T1000 (cell line): ENCODE results near the gene ATP9A.
"Not testable (repeated sequence)": the region's sequence is repeated elsewhere in the genome, so short reads cannot be mapped to it uniquely, and the experiment has no call there.

Experiments
- DNase-seq: peaks from one replicate; lab custom pipeline; 2025; ENCODE audit warnings: mixed read lengths; lab: John Stamatoyannopoulos, UW

The ATP9A gene

DNA sequence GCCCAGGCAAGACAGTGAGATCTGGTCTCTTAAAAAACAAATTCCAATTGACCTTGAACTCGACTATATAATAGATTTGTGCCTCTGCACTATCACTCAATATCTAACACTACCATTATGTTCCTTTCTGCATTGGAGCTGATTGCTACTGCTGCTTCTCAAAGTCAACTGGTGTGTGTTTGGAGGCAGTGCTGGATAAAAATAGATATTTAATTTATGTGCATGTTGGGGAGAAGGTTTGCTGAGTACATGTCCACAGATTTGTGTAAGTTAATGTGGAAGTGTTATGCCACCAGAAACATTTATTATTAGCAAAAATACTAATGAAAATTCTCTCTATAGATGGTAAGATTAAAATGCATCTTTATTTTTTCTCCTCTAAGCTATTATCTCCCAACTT, 39.5 kb downstream of the ATP9A start:
- DNase-seq: no peak

DNA sequence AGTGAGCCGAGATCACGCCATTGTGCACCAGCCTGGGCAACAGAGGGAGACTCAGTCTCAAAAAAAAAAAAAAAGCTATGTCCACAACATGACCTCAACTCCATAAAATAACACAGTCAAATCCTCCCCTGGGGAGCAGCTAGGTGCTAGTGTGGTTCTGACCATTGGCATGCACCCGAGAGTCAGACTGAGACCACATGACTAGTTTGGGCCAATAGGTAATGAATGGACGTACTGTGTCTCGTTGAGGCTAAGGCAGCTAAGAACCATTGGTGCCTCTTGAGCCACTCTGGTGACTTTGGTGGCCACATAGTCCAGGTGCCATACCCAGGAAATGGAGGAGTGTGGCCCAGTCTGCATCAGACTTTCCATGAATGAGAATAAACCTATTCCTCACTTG, 40.3 kb downstream of the ATP9A start:
- DNase-seq: no peak

GRCh38 chr20:51725584-51726176, 42.5 kb downstream of the ATP9A start:
- DNase-seq: no peak

- DNase-seq: not testable (repeated sequence)
These were observed 45.2 kb downstream of the ATP9A start for GRCh38 chr20:51723026-51723425.

DNA sequence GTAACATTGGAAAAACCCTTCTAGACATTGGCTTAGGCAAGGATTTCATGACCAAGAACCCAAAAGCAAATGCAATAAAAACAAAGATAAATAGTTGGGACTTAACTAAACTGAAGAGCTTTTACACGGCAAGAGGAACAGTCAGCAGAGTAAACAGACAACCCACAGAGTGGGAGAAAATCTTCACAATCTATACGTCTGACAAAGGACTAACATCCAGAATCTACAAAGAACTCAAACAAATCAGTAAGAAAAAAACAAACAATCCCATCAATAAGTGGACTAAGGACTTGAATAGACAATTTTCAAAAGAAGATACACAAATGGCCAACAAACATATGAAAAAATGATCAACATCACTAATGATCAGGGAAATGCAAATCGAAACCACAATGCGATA, 45.9 kb downstream of the ATP9A start:
- not testable (repeated sequence) for DNase-seq

GRCh38 chr20:51720854-51721253, 47.3 kb downstream of the ATP9A start:
- no peak for DNase-seq

DNA sequence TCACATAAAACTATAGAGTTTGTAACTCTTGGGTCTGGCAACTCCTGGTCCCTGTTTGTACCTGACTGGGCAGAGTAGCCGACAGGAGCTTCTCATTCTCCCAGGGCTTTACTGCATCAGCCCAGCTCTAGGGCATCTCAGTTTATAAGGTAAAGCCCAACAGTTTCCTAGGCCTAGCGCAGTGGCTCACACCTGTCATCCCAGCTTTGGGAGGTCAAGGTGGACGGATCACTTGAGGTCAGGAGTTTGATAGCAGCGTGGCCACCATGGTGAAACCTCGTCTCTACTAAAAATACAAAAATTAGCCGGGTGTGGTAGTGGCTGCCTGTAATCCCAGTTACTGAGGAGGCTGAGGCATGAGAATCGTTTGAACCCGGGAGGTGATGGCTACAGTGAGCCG, 47.8 kb downstream of the ATP9A start:
- no peak for DNase-seq

- DNase-seq: no peak
These were observed 52.4 kb downstream of the ATP9A start for GRCh38 chr20:51715856-51716185.

GRCh38 chr20:51715163-51715855, 52.9 kb downstream of the ATP9A start:
- no peak for DNase-seq

- DNase-seq: no peak
These were observed 55.0 kb downstream of the ATP9A start for GRCh38 chr20:51713213-51713598.

DNA sequence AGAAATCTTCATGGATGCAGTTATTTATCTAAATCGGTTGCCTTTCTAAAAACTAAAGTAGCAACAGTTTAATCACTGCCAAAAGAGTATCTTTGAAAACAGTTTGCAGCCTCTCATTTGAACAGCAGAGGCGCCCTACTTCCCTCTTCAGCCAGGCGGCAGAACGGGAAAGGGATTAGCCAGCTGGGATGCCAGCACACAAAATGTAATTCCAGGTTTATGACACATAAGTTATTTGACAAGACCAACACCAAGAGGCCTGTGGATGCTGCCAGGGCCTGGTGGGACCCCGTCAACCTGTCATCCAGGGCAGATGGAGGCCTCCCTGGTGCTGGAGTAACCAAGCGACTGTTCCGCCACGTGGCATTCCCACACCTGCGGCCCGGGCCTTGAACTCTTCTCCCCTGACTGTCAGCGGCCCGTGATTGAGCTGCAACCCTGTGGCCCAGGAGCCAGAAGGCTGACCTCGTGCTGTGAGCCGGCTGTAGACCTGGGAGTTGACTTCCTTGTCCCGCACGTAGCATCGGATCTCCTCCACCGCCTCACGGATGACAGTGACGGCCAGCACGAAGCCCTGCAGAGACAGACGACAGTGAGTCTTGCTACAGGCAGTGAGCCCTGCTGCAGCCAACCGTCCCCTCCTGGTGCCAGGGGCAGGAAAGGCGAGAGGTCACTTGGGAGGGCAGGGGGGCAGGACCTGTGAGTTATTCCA, 55.5 kb downstream of the ATP9A start:
- no peak for DNase-seq

GRCh38 chr20:51711426-51711825, 56.8 kb downstream of the ATP9A start:
- no peak for DNase-seq

DNA sequence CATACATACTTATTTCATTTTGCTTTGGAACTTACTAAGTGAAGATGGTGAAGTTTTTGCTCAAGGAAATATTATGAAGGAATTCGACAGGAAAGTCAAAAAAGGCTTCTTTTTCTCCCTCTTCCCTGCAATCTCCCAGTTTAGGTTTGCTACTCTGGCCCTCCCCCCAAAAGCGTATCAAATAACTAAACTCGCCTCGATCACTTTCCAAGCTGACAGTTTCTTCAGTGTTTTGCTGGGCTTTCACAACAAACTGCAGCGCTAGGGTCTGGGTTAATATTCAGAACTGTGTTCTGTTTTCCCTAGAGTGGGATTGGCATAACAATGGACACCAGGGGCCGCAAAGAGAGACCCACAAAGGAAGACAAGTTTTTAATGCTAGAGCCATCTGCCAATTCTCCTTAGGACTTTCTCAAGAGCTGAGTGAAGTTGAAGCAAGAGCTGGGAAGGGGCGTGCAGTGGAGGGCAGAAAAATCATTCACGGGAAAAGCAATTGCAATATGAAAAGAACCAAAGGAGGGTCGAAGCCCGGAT, 57.8 kb downstream of the ATP9A start:
- no peak for DNase-seq

DNA sequence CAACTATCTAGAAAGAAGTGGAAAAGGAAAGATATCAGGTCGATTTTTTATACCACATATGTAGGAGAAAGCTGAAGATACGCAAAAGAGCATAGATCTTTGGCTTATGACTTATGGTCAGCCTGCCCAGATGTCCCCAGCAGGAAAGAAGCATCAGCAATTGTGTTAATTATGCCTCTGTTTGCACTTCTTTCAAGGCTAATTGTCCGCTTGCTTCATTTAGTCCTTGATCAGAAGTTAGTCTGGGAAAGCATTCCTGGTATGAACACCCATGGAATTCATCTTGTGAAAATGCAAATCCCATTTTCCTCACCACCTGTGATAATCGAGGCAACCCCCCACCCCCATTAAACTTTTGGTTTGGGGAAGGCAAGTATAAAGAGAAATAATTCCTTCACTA, 62.8 kb downstream of the ATP9A start:
- DNase-seq: no peak

- DNase-seq: no peak
These were observed 64.5 kb downstream of the ATP9A start for GRCh38 chr20:51703400-51704287.

- no peak for DNase-seq
These were observed 65.6 kb downstream of the ATP9A start for GRCh38 chr20:51702556-51702955.

DNA sequence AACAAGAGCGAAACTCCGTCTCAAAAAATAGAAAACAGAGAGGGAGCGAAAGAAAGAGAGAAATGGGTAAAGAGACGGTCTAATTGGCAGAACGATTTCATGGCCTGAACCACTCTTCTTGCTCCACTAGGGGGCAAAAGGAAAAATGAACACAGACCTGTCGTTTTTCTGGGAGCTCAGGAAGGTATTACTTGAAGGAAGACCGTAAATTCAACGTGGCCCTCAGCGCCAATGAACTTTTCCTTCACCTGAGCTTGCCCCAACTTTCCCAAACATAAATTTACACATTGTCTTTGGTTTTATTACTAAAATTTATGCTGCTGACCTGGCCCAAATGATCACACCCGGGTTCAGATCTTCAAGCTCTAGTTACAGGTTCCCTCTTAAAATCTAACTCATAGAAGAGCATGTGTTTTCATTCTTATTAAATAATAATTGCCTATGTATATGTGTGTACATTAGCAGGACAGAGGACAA, 67.3 kb downstream of the ATP9A start:
- DNase-seq: no peak

DNA sequence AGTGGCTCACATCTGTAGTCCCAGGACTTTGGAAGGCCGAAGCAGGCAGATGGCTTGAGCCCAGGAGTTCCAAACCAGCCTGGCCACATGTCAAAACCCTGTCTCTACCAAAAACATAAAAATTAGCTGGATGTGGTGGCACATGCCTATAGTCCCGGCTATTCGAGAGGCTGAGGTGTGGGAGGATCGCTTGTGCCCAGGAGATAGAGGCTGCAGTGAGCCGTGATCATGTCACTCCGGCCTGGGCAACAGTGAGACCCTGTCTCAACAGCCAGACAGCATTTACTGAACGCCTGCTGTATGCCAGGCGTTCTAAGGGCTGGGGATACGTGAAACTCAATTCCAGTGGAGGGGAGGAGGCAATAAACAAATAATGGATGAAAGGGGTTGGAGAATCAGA, 69.9 kb downstream of the ATP9A start:
- no peak for DNase-seq

GRCh38 chr20:51697096-51697826, 70.9 kb downstream of the ATP9A start:
- no peak for DNase-seq

GRCh38 chr20:51696304-51697071, 71.7 kb downstream of the ATP9A start:
- no peak for DNase-seq
